Gastroesophageal sphincter (tissue), 3 donors: ENCODE measurements around the gene LMX1B.

ENCODE experiments used
- EP300 ChIP-seq: sonication (generic); formaldehyde crosslinking; IDR thresholded peaks from one replicate; pipeline ENCODE4 v1.6.1; 2017; ENCODE audit warnings: antibody characterized with exemption, mild to moderate bottlenecking
- POLR2A ChIP-seq, 2 donors: fragments of 450-650 bp; IDR thresholded peaks; one replicate each; pipeline ENCODE4 v1.6.1; 2017; ENCODE audit warnings: antibody characterized with exemption in 2 of 2, mild to moderate bottlenecking in 2 of 2, moderate library complexity in 1 of 2
- POLR2AphosphoS5 ChIP-seq: sonication (generic); formaldehyde crosslinking; IDR thresholded peaks from one replicate; pipeline ENCODE4 v1.6.1; 2017; ENCODE audit warnings: antibody characterized with exemption
- TF ChIP-seq, protein P1 (sequence below), 4 experiments: fragments of 200-600 bp in 2 of 4; fragments of 450-650 bp in 2 of 4; sonication (generic) in 1 of 4; IDR thresholded peaks; one replicate each; pipeline ENCODE4 v1.5.1; 2017 to 2019; ENCODE audit warnings: antibody characterized with exemption in 4 of 4, mild to moderate bottlenecking in 2 of 4, moderate library complexity in 2 of 4

DNA sequence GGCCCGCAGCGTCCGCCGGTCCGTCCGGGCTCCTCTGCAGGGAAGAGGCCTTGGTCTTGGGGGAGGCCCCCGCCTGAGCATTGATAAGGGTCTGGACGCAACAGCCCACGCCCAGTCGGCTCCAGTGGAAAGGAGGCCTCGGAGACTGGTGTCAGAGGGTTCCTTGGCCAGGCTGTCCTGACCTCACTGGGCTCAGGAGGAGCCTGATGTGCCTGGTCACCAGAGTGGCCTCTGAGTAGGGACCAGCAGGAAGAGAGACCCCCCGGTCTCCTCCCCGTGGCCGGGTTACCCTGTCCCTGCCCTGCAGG, 13.2 kb downstream of the LMX1B start:
- TF ChIP-seq, protein P1, sequence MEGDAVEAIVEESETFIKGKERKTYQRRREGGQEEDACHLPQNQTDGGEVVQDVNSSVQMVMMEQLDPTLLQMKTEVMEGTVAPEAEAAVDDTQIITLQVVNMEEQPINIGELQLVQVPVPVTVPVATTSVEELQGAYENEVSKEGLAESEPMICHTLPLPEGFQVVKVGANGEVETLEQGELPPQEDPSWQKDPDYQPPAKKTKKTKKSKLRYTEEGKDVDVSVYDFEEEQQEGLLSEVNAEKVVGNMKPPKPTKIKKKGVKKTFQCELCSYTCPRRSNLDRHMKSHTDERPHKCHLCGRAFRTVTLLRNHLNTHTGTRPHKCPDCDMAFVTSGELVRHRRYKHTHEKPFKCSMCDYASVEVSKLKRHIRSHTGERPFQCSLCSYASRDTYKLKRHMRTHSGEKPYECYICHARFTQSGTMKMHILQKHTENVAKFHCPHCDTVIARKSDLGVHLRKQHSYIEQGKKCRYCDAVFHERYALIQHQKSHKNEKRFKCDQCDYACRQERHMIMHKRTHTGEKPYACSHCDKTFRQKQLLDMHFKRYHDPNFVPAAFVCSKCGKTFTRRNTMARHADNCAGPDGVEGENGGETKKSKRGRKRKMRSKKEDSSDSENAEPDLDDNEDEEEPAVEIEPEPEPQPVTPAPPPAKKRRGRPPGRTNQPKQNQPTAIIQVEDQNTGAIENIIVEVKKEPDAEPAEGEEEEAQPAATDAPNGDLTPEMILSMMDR (IDR thresholded peaks at IDR 0.05): no peak
- TF ChIP-seq POLR2A (IDR thresholded peaks at IDR 0.05) (no peak), POLR2AphosphoS5 (no peak), EP300 (no peak)
